Measurements from ENCODE around the gene UBA5. TPM values are rescaled to one million over a fixed set of nuclear protein-coding genes. Genes with fewer than 3 reads are reported as not detected.

Gene UBA5
- total and polyA plus RNA-seq, 9 of the 15 experiments (the other 6 are each of a cell fraction or from before 2014, with no cell fraction given) = 8.1 to 71.1 (median 29.4) TPM

- H3K27ac ChIP-seq (ENCODE audit: extremely low read depth, low read depth, low read length) = no peak overlapping the region
- H3K36me3 ChIP-seq (ENCODE audit: control insufficient read depth, insufficient read depth, low read length) = peaks cover 68% of the 10 kb centered on the region
- H2AFZ ChIP-seq (ENCODE audit: low read depth, low read length) = no peak overlapping the region
- no peaks in the 10 kb centered on the region for H4K20me1 ChIP-seq (replicated peaks; ENCODE audit: control insufficient read depth, insufficient read depth, low read length)
- no peak overlapping the region for H3K4me3 ChIP-seq
- CTCF ChIA-PET (ENCODE audit: low intra/inter-chr PET ratio) = no interaction called here
- FAIRE-seq (no peak), DNase-seq (ENCODE audit: extremely low read depth in 1 of 4, low spot score in 3 of 4) (no peak), ATAC-seq (no peak)
- H3K9me1 ChIP-seq (ENCODE audit: control insufficient read depth, insufficient read depth, low read length) = no peaks in the 10 kb centered on the region
- H3K9me3 ChIP-seq (replicated peaks; ENCODE audit: control insufficient read depth, insufficient read depth, low read depth, low read length) = no peaks in the 10 kb centered on the region
- H3K9ac ChIP-seq (ENCODE audit: insufficient read depth in 1 of 2, low read depth in 2 of 2, low read length in 2 of 2) = no peak overlapping the region
- H3K4me2 ChIP-seq (ENCODE audit: insufficient read depth, low read length) = no peak overlapping the region
- no TSS peak for BruUV-seq (replicated peaks)
- peaks cover 10% of the 10 kb centered on the region; the same call in 2 of the 3 replicates for H3K79me2 ChIP-seq (ENCODE audit: control insufficient read depth, insufficient read depth, low read length)
- WGBS (ENCODE audit: insufficient coverage, low coverage, missing lambda C conversion rate) = 85% methylated on average over 5 of the region's 5 CpGs
- TF ChIP-seq GABPB1 (CRISPR knock-in tag; IDR thresholded peaks at IDR 0.05) (no peak), POLR2G (IDR thresholded peaks at IDR 0.05; ENCODE audit: low read depth, low read length) (no peak), ZFP91 (CRISPR knock-in tag; IDR thresholded peaks at IDR 0.05) (no peak), TGIF2 (CRISPR knock-in tag; IDR thresholded peaks at IDR 0.05) (no peak), ZNF224 (CRISPR knock-in tag; IDR thresholded peaks at IDR 0.05) (no peak), TEAD2 (tag; IDR thresholded peaks at IDR 0.05) (no peak), ZNF695 (CRISPR knock-in tag; IDR thresholded peaks at IDR 0.05) (no peak), RAD51 (IDR thresholded peaks at IDR 0.05; ENCODE audit: borderline replicate concordance, low read depth) (no peak), HEY1 (CRISPR knock-in tag; IDR thresholded peaks at IDR 0.05; ENCODE audit: borderline replicate concordance) (no peak), MBD2 (IDR thresholded peaks at IDR 0.05; ENCODE audit: borderline replicate concordance, low read depth) (no peak), NFYB (IDR thresholded peaks at IDR 0.05; ENCODE audit: extremely low read depth, insufficient read length) (no peak), SIRT6 (IDR thresholded peaks at IDR 0.05; ENCODE audit: low read depth, low read length) (no peak), SNIP1 (IDR thresholded peaks at IDR 0.05; ENCODE audit: low read depth) (no peak), JUN (IDR thresholded peaks at IDR 0.05; ENCODE audit: borderline replicate concordance, low read depth, low read length) (no peak), JUN (CRISPR knock-in tag; IDR thresholded peaks at IDR 0.05; ENCODE audit: borderline replicate concordance) (no peak), SNAPC5 (CRISPR knock-in tag; IDR thresholded peaks at IDR 0.05) (no peak), NR2F6 (CRISPR knock-in tag; IDR thresholded peaks at IDR 0.05) (no peak), NR0B1 (IDR thresholded peaks at IDR 0.05; ENCODE audit: partially characterized antibody) (no peak)
- POLR2A ChIA-PET = interaction anchor here (1.0 to 2.0 kb wide), 2 partner anchors 8 to 11 kb away, joined by 5 to 7 read pairs; no protein-coding TSS in a partner anchor
- intact Hi-C loops (cut with micrococcal nuclease) (no loop called here), in situ Hi-C loops (cut with MboI) (no loop called here)
- H3K27me3 ChIP-seq (ENCODE audit: control insufficient read depth in 2 of 2, insufficient read depth in 2 of 2, low read length in 2 of 2) = no peaks in the 10 kb centered on the region
- peaks cover 0 to 3% of the 10 kb centered on the region in 2 experiments; a peak in 1 of 5 replicates for H3K4me1 ChIP-seq (replicated peaks in 1 of 2; ENCODE audit: control insufficient read depth in 2 of 2, insufficient read depth in 2 of 2, low read length in 2 of 2)
These were observed 9.2 kb downstream of the UBA5 start for GRCh38 chr3:132669256-132669777.

All from K562 (cell line).